ENCODE data around the gene CALN1. TPM values are rescaled to one million over a fixed set of nuclear protein-coding genes. Genes with fewer than 3 reads are reported as not detected.

The CALN1 gene
- total and polyA plus RNA-seq, 2 of the 8 experiments (the other 6 are each of a cell fraction or from before 2014, with no cell fraction given), result 6.4 to 15.2 TPM

DNA sequence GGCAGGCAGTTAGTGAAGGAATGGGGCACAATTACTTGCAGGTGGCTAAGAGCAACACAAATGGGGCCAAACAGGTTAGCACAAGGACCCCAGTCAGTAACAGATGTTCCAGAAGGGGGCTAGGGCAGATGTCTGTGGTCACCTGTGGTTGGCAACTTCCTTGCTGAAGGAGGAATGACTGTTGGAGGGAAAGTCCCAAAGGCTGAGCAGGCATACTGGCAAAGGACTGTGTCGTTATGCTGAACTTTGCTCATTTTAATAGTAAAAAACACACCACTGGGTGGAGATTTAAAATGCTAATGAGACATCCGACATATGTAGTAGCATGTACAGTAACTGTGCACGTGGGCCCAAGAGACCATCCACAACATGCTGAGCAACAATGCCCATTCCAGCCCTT is 511.6 kb downstream of the CALN1 start (continued):
- TF ChIP-seq, protein P1, sequence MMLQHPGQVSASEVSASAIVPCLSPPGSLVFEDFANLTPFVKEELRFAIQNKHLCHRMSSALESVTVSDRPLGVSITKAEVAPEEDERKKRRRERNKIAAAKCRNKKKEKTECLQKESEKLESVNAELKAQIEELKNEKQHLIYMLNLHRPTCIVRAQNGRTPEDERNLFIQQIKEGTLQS (IDR thresholded peaks at IDR 0.05; ENCODE audit: insufficient read depth, low read depth, low read length), result no peak
- TF ChIP-seq TAF1 (IDR thresholded peaks at IDR 0.05; ENCODE audit: low read depth, low read length), result no peak
- TF ChIP-seq EP300 (IDR thresholded peaks at IDR 0.05; ENCODE audit: borderline replicate concordance in 1 of 2, low read depth in 2 of 2, low read length in 2 of 2), result no peak
- no peak for TF ChIP-seq CHD2 (IDR thresholded peaks at IDR 0.05; ENCODE audit: low read length)

Data from H1 (cell line).